NCI-H446 treated with DMSO at 0.1 percent for 48 hours (cell line): Measurements from ENCODE around the gene MAP3K20.
"Not testable (repeated sequence)": the region's sequence is repeated elsewhere in the genome, so short reads cannot be mapped to it uniquely, and the experiment has no call there.

Source experiments
- DNase-seq: peaks from one replicate; lab custom pipeline; 2025; lab: John Stamatoyannopoulos, UW

Gene MAP3K20

DNA sequence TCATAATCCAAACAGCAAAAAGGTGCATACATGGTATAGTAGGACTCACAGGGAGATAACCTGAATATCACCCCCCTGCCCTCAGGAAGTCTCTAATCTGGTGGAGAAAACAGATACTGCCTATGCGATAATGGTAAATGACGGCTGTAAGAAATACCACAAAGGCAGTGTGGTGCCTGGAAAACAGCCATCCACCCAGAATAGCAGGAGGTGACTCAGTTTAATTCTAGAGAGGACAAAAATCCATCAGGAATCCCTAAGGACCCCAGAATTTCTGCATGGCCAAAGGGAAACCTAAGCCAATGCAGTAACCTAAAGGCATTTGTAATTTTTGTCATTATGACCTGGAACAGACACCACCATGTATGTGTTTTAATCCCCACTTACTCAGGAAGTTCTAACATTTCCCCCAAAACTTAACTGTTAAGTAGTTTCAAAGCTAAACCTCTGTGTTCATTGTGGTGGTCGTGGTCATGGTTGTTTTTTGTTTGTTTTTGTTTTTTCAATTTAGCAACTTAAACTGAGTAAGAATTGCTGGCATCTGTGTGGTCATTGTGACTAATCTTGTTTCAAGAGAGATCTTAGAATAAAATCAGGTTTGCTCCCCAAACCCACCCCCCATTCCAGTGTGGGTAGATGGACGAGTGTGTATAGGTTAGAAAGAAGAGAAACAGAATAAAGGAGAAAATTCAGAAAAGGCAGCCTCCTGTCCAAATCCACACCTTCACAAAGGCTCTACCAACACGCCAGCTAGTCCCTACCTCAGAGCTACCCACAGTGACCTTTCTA lies 157.5 kb downstream of the MAP3K20 start:
- no peak for DNase-seq

DNA sequence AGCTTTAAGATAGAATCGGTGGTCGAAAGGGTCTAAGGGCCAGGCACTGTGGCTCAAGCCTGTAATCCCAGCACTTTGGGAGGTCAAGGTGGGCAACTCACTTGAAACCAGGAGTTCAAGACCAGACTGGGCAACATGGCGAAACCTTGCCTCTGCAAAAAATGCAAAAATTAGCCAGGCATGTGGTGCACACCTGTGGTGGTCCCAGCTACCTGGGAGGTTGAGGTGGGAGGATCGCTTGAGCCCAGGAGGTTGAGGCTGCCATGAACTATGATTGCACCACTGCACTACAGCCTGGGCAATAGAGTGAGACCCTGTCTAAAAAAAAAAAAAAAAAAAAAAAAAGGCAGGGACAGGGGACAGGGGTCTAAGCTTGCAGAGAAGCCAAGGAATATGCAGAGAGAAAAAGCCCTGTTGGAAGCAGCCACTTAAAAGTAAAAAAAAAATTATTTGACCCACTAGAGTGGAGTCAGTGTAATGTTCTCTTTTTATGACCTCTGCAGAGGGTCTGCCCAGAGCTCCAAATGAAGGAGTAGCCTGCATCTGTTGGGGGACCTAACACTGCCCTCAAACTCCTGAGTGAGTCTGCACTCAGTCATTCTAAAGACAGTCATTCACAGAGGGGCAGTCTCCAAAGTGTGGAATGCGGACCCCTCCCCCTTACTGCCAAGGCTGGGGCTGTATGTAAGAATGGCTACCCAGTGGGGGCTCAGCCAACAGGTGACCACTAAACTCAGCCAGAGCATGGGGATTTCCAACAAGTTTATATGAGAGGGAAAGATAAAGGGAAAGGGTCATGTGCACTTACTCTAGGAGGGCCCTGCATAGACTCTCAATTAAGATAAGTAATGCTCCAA lies 160.5 kb downstream of the MAP3K20 start:
- DNase-seq = no peak

- no peak for DNase-seq
Observed at GRCh38 chr2:173238385-173238784, 162.7 kb downstream of the MAP3K20 start.

DNA sequence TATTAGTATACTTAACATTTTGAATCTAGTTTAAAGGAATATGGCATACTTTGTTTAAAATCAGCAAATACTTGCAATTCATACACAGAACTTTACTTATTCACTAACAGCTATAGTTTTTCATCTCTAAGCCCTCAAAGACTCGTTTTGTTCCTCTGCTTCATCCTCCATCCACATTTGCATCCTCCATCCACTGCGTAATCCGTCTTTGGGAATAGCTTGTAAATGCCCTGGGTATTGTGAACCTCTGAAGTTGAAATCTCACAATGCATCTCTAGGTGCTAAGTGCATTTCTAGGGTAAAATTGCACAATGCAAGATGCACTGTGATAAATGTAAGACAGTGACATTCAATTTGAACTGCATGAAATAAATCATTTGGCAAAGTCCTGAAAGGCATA lies 163.2 kb downstream of the MAP3K20 start:
- no peak for DNase-seq

DNA sequence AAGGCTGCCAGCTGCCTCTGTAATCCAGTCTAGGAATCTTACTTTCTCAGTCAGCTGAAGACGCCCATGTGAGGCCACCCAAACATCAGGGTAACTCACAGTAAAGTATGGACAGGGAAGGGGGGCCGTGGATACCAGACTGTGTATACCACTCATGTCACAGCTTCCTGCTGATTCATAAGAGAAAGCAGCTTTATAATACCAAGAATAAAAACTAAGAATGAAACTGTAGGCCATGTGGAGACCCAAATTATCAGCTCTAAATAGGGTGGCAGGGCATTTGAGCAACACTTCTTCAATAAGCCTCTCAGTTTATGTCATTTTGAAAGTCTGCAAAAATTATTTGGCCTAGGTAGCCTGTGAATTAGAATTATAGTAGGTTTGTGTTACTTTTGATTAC lies 164.0 kb downstream of the MAP3K20 start:
- DNase-seq = no peak

DNA sequence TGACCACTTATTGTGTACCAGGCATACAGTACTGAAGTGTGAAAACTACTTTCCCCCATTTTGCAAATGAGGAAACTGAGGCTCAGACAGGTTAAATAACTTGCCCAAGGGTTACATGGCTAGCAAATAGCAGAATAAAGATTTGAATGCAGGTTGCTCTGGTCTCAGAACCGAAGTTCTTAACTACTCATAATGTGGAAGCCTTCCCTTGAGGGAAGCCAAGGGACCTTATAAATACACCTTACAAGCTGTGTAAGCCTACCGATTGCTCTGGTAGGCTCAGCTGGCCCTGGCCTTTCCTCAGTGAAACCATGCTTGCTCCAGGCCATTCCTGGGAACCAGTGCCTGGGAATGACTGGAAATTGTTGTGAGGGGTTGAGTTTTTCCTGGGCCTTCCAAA lies 164.4 kb downstream of the MAP3K20 start:
- no peak for DNase-seq

- no peak for DNase-seq
Observed at GRCh38 chr2:173241643-173242042, 166.0 kb downstream of the MAP3K20 start.

- no peak for DNase-seq
Observed at GRCh38 chr2:173247156-173247555, 171.5 kb downstream of the MAP3K20 start.

DNA sequence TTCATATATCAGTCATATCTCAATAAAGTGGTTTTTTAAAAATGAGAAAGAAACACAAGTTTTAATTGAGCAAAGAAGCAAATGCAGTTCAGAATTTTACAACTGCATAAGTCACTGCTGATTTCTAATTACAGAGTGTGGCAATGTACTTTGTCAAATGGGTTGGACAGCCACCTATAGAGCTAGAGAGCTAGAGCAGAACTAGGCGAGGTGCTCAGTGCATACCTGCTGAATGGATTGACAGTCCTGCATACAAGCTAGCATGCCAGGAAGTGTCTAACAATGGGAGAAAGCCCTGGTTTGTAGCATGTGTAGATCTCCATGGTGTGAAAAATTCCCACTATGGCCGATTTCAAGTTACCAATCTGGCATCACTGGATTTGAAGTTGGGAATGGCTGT lies 172.7 kb downstream of the MAP3K20 start:
- DNase-seq = no peak

DNA sequence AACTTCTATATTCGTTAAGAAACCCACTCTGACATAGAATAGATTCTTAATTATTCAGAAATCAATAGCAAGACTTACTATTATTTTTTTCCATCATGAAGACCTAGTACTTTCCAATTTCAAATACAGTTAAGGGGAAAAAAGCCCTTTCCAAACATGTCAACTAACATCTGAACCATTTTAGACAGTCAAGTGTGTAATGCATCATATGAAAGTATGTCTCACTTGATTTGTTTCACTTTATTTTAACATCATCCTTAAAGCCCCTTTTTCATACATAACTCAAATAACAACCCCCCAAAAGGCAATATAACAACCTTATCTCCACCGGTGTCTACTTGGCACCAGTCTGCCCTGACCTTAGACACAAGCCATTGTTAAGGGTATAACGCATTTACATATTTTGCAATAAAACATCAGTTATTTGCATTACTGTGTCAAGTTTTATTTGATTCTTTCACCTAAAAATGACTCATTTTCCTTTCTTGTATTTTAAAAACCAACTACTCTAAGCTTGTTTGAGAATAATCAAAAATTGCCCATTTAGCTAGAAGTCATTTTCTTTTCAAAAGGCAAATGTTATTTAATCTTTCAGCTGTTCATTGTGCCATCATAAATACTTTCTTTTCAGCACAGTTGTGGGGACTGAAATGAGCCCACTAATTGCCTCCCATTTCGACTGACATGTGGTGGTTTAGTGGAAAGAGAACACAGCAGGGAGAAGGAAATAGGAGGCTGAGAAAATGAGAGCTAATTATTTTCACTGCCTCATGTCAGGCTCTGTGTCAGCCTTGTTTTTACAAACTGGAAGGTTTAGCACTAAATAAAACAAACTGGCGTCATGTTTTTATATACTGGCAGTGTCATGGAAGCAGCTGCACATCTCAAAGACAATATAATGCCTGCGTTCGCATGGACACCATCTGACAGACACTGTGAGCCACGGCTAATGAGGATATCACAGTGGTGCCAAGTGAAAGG lies 174.3 kb downstream of the MAP3K20 start:
- peak; percentile 72 for DNase-seq

DNA sequence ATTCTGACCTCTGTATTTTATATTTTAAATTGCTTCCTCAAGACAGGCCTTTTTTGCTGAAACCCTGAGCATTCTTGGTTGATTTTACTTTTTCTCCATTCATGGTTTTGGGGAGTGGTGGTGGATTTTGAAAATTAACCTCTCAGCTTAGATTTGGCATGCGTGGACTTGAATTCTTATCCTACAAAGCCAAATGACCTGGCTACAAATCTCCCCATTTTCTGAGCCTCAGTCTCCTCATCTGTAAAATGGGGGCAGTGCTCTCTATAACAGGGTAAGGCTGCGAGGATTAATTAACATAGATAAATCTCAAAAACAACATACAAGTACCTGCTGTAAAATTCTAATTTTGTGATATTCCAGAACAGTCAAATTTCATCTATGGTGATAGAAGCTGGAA lies 175.6 kb downstream of the MAP3K20 start:
- no peak for DNase-seq

- DNase-seq = no peak
Observed at GRCh38 chr2:173252581-173252980, 176.9 kb downstream of the MAP3K20 start.

DNA sequence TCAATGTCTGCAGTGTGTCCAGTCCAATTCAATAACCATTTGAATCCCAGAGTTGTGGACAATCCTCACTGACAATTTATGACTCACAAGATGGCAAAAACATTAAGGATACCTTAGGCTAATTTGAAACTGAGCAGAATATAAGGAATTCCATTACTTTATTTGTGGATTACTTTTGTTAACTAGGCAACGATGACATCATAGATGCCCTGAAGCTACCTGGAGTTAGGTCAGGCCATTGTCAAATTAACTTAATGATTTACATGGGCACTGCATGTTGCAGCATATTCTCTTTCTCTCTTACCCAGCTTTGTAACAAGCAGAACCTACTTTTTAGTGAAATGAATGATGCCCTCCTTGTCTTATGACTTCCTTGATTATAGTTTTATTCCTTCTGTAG lies 179.0 kb downstream of the MAP3K20 start:
- no peak for DNase-seq

DNA sequence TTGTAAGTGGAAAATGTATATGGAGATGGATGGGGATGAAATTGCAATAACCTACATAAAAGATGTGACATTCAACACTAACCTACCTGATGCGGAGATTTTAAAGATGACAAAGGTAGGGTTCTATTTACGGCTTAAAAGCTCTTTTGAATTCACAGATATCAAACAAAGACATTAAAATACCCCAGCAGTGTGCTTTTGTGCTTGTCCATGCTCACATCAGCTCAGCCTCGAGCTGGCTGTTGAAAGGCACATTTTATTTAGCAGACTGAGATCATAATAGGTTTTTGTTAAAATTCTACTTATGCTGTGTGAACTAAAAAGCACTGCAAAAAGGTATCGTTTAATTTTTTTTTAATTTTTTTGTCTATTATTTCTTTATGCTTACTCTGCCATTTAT lies 183.1 kb downstream of the MAP3K20 start:
- no peak for DNase-seq

DNA sequence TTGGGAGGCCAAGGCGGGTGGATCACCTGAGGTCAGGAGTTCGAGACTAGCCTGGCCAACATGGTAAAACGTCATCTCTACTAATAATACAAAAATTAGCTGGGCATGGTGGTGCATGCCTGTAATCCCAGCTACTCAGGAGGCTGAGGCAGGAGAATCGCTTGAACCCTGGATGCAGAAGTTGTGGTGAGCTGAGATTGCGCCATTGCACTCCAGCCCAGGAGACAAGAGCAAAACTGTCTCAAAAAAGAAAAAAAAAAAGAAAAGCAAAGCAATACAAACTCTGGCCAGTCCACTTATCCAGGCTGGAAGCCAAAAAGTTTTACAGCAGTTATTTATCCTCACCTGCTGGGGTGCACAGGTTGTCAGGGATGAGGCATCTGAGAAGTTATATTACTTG lies 186.7 kb downstream of the MAP3K20 start:
- not testable (repeated sequence) for DNase-seq

DNA sequence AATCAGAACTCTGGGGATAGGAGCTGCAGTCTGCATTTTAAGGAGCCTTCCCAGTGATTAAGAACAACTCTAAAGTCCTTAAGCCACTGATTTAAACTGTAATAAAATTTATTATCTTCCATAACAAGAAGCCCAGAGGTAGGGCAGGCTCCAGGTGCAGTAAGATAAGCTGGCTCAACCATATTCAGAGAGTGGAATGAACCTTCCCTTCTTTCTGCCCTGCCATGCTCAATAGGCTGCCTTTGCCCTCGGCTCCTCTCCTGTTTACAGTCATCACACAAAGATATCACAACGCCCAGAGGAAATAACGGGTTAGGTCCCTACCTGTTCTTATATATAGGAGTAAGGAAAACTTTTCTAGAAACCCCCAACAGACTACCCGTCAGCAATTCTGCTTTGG lies 188.5 kb downstream of the MAP3K20 start:
- no peak for DNase-seq

DNA sequence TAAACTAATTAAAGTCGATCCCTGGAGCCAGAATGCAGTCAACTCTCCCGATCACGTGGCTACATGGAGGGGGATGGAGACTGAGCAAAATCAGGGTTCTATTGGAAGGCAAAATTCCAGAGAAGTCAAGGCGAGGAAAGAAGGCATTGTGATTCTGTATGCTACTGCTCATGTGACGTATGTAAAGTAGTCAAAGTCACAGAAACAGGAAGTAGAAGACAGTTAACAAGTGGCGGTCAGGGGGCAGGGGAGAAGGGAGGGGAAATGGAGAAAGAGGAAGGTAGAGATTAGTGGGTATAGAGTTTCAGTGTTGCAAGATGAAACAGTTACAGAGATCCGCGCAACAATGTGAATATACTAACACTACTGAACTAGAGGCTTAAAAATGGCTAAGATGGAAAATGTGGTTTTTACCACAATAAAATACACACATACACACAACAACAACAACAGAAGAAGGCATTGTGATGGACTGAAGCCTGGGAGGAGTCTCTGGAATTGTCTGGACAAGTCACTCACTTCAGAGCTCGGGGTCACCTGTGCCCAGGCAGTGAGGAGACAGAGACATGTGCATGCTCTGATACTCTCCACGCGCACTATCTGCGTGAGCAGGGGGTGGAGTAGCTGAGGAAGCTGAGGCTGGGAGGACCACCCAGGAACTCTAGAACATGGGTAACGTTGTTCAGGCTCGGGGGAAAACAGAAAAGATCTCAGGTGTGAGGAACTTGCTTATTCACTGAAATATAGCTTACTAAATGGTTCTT lies 189.1 kb downstream of the MAP3K20 start:
- DNase-seq = no peak

DNA sequence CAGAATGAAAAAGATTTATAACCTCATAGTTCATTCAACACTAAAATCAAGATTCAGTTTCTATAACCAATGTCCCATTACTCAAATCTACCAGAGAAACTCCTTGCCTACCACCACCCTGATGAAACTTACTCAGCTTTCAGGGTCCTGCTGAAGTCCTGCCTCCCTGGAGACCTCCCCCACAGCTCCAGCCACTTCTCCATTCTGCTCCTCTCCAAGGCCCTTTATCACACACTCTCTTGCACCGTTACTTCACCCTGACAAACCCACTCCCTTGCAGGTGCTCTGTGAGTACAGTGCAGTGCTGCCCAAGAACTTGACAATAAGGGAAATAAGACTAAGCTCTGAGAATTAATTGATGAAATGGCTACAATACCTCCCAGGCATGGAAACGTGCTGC lies 195.5 kb downstream of the MAP3K20 start:
- DNase-seq = no peak

GRCh38 chr2:173271825-173272224 lies 196.2 kb downstream of the MAP3K20 start:
- DNase-seq = no peak

DNA sequence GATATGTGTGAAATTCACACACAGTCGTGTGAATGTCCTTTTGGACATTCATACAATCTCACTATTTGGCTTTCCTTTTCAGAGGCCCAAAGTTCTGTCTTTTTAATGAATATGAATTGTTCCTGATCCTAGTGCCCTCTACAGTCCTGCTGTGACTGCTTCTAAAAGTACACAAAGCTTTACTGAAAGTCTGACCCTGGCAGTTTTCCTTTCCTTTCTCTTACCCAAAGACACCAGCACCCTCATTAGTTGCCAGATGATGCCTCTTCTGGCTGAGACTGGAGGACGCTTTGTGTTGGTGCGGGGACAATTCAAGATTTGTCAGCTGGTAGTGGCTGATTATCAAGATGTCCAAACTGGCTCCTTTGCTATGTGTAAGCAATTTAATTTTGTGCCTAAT lies 197.2 kb downstream of the MAP3K20 start:
- no peak for DNase-seq

DNA sequence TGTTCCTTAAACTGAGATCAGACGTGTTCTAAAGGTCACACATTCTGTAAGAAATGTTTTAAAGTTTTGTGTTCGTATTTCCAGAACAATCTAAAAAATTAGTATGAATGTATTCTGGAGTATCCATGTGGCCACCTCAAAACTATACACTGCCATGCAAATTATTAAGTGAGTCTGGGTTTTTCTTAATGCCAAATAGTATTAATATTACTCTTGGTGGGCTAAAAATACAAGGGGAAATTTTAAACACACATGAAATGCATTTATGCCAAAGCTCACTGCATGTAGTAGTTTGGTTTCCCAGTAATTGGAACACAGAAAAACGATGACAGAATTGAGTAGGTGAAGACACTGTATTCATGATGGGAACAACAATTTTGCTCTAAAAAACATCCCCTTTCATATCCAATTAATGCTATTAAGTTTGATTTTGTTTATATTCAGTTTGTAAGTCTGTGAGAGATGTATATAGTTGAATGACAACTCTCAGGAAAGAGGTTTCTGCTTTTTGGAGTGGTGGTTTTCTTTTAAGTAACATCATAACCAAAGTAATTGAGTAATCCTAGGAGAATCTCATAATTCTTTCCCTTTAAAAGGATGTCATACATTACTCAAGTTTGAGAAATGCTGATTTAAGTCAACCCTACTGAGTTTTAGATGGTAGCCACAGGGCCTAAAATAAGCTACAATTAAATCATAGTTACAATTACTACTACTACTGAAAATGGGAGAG lies 203.3 kb downstream of the MAP3K20 start:
- DNase-seq = no peak
